ENCODE data around the gene PCDHB9.
"Not testable (repeated sequence)": the region's sequence is repeated elsewhere in the genome, so short reads cannot be mapped to it uniquely, and the experiment has no call there.

Gene PCDHB9

GRCh38 chr5:141188682-141189081 is 1.7 kb downstream of the PCDHB9 start:
- not testable (repeated sequence) for H3K4me3 ChIP-seq (IDR thresholded peaks at IDR 0.05; ENCODE audit: insufficient read depth, low read depth, low read length); H3K79me2 ChIP-seq (ENCODE audit: insufficient read depth, low read depth); H3K36me3 ChIP-seq (ENCODE audit: insufficient read depth); H3K27ac ChIP-seq; H4K20me1 ChIP-seq (ENCODE audit: insufficient read depth); H3K9ac ChIP-seq; H3K27me3 ChIP-seq (ENCODE audit: insufficient read depth, low read depth); H2AFZ ChIP-seq (ENCODE audit: low read depth); H3K4me2 ChIP-seq; H3K4me1 ChIP-seq (ENCODE audit: low read depth, poor library complexity, severe bottlenecking)

- not testable (repeated sequence) for H3K79me2 ChIP-seq (ENCODE audit: insufficient read depth, low read depth); H2AFZ ChIP-seq (ENCODE audit: low read depth); H3K9ac ChIP-seq; H3K36me3 ChIP-seq (ENCODE audit: insufficient read depth); H4K20me1 ChIP-seq (ENCODE audit: insufficient read depth); H3K27ac ChIP-seq; H3K4me3 ChIP-seq (IDR thresholded peaks at IDR 0.05; ENCODE audit: insufficient read depth, low read depth, low read length); H3K4me2 ChIP-seq; H3K4me1 ChIP-seq (ENCODE audit: low read depth, poor library complexity, severe bottlenecking); H3K27me3 ChIP-seq (ENCODE audit: insufficient read depth, low read depth)
Measured at GRCh38 chr5:141189131-141189530, 2.2 kb downstream of the PCDHB9 start.

- H2AFZ ChIP-seq (ENCODE audit: low read depth), result peak within 1 kb of the TSS; percentile 51; the same call in 1 of the 2 replicates
- peak; percentile 76; the same call in 1 of the 2 replicates for TF ChIP-seq CTCF (conservative IDR thresholded peaks at IDR 0.05; ENCODE audit: low read depth, low read length)
- no peak within 1 kb of the TSS for H3K4me3 ChIP-seq (IDR thresholded peaks at IDR 0.05; ENCODE audit: insufficient read depth, low read depth, low read length)
- no peaks in the 10 kb centered on the region for H3K27me3 ChIP-seq (ENCODE audit: insufficient read depth, low read depth)
- no peaks in the 10 kb centered on the region for H3K79me2 ChIP-seq (ENCODE audit: insufficient read depth, low read depth)
- no peaks in the 10 kb centered on the region for H3K36me3 ChIP-seq (ENCODE audit: insufficient read depth)
- no peak within 1 kb of the TSS for H3K4me2 ChIP-seq
- H4K20me1 ChIP-seq (ENCODE audit: insufficient read depth), result no peaks in the 10 kb centered on the region
- no peak within 1 kb of the TSS for H3K27ac ChIP-seq
- H3K4me1 ChIP-seq (ENCODE audit: low read depth, poor library complexity, severe bottlenecking), result no peaks in the 10 kb centered on the region
- H3K9ac ChIP-seq, result no peak within 1 kb of the TSS
Measured at GRCh38 chr5:141192110-141192725, 5.3 kb downstream of the PCDHB9 start, which contains the start of gene PCDHB10. TSS of gene PCDHB10 (plus strand) at chr5:141192353. CDS start at chr5:141192553, 200 bp downstream.

- H3K9ac ChIP-seq; H3K79me2 ChIP-seq (ENCODE audit: insufficient read depth, low read depth); H4K20me1 ChIP-seq (ENCODE audit: insufficient read depth); H3K4me2 ChIP-seq; H3K4me1 ChIP-seq (ENCODE audit: low read depth, poor library complexity, severe bottlenecking); H3K27ac ChIP-seq; H2AFZ ChIP-seq (ENCODE audit: low read depth); H3K36me3 ChIP-seq (ENCODE audit: insufficient read depth); H3K4me3 ChIP-seq (IDR thresholded peaks at IDR 0.05; ENCODE audit: insufficient read depth, low read depth, low read length); H3K27me3 ChIP-seq (ENCODE audit: insufficient read depth, low read depth): not testable (repeated sequence)
Measured at GRCh38 chr5:141194332-141194731, 7.4 kb downstream of the PCDHB9 start.

- TF ChIP-seq CTCF (conservative IDR thresholded peaks at IDR 0.05; ENCODE audit: low read depth, low read length), result no peak
- H3K4me1 ChIP-seq (ENCODE audit: low read depth, poor library complexity, severe bottlenecking), result no peaks in the 10 kb centered on the region
Measured at GRCh38 chr5:141196363-141196762, 9.4 kb downstream of the PCDHB9 start.

More at GRCh38 chr5:141196363-141196762, 9.4 kb downstream of the PCDHB9 start:
- Histone ChIP-seq H3K4me2 (no peak overlapping the region), H2AFZ (ENCODE audit: low read depth) (no peak overlapping the region), H3K36me3 (ENCODE audit: insufficient read depth) (no peaks in the 10 kb centered on the region), H3K27ac (no peak overlapping the region), H3K4me3 (IDR thresholded peaks at IDR 0.05; ENCODE audit: insufficient read depth, low read depth, low read length) (no peak overlapping the region), H3K9ac (no peak overlapping the region), H3K27me3 (ENCODE audit: insufficient read depth, low read depth) (no peaks in the 10 kb centered on the region), H3K79me2 (ENCODE audit: insufficient read depth, low read depth) (no peaks in the 10 kb centered on the region), H4K20me1 (ENCODE audit: insufficient read depth) (no peaks in the 10 kb centered on the region)
